Fibroblast of the aortic adventitia (primary cell): Measurements from ENCODE around the gene BANF2. TPM values are rescaled to one million over a fixed set of nuclear protein-coding genes. Genes with fewer than 3 reads are reported as not detected.

Source experiments
- DNase-seq: peaks from one replicate; pipeline ENCODE4 v3.0.0-alpha.2; 2010; ENCODE audit warnings: low read depth
- H3K4me3 ChIP-seq: 2 replicates; pipeline ENCODE4 v1.5.1; 2011; ENCODE audit warnings: low read depth, mild to moderate bottlenecking, control low read depth, low read length, moderate library complexity
- CTCF ChIP-seq: IDR thresholded peaks from 2 replicates; pipeline ENCODE4 v1.5.1; 2011; ENCODE audit warnings: mild to moderate bottlenecking, low read length, control low read depth, inconsistent platforms; ENCODE audit not compliant: insufficient read depth
- total RNA-seq: library from RNA; depleted of rRNA; stranded (reverse); fragments of >200 nt; gene quantifications from 2 replicates; pipeline ENCODE4 v1.2.3, GENCODE V29; 2012; ENCODE audit warnings: low replicate concordance

BANF2 gene
- total RNA-seq, 1 donor: not detected

- H3K4me3 ChIP-seq: peak overlapping the region; percentile 6
- no peak for TF ChIP-seq CTCF
- peak; percentile 30 for DNase-seq
Measured at GRCh38 chr20:17664025-17664633, 35.6 kb upstream of the BANF2 start.

DNA sequence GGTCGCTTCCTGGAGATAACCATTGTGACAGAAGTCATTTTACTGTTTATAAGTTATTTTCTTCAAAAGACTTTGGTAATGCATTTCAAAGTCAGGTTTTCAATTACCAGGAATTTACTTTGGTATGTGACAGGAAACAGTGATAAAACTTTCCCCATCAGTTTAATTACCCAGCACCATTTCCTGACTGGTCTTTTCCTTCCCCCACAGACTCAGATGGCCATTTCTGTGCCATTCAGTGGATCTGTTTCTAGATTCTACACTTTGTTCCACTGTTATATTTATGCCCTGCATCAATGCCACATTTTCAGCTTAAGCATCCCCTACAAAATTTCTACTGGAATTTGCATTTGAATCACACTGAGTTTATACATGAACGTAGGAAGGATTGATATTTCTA, 34.0 kb upstream of the BANF2 start:
- H3K4me3 ChIP-seq: no peak overlapping the region
- no peak for DNase-seq
- TF ChIP-seq CTCF: no peak

GRCh38 chr20:17666481-17666880, 33.3 kb upstream of the BANF2 start:
- TF ChIP-seq CTCF: no peak
- DNase-seq: peak; percentile 87
- no peak overlapping the region for H3K4me3 ChIP-seq

DNA sequence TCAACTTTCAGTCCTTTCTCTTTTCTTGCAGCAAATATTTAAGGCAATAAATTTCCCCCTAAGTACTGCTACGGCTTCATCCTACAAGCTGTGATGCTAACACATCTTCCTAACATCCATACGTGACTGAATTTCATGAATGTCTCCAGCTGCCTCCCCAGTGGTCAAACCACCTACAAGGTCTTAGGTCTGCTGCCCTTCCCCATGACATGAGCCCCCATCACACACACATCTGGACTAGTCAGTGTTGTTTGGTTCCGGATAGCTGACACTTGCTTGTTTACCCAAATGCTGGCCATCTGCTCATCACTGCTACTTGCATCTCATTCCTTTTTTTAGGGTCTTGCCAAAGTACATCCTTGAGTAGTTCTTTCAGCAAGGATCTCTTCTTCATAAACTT, 32.3 kb upstream of the BANF2 start:
- no peak overlapping the region for H3K4me3 ChIP-seq
- DNase-seq: no peak
- no peak for TF ChIP-seq CTCF

GRCh38 chr20:17668432-17668831, 31.3 kb upstream of the BANF2 start:
- TF ChIP-seq CTCF: no peak
- no peak overlapping the region for H3K4me3 ChIP-seq
- no peak for DNase-seq

DNA sequence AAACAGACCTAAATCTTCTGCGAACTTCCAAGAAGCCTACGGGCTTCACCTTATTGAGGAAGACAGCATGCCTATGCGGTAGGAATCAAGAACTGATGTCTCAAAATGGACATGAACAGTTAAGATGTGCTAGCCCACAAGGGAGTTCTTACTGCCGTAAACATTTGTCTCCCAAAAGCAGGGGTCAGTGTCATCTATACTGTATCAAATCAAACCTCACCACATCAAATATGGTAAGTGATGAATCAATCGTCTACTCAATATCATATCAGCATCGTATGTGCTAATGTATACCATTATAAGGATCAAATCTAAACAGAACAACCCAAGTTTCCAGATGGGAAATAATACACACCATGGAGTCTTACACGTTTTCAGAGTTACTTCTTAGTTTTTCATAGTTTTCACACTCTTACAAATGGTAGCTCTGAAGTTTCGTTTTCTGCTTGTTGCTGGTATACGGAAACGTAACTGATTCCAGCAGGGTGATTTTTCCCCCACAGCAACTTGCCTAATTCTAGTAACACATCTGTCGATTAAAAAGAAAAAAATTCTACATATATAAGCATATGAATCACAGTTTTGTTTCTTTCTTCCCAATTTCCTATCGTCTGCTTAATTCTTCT, 30.3 kb upstream of the BANF2 start:
- no peak overlapping the region for H3K4me3 ChIP-seq
- no peak for DNase-seq
- no peak for TF ChIP-seq CTCF

- TF ChIP-seq CTCF: no peak
- H3K4me3 ChIP-seq: no peak overlapping the region
- DNase-seq: no peak
Measured at GRCh38 chr20:17671011-17671410, 28.8 kb upstream of the BANF2 start.
